GM19452 (cell line): ENCODE data around the gene ZNF865.

Source experiments
- ATAC-seq: cut with Tn5 transposase; IDR thresholded peaks from one replicate; pipeline ENCODE4 v1.9.1; 2021; ENCODE audit not compliant: unreplicated experiment

ZNF865 gene

DNA sequence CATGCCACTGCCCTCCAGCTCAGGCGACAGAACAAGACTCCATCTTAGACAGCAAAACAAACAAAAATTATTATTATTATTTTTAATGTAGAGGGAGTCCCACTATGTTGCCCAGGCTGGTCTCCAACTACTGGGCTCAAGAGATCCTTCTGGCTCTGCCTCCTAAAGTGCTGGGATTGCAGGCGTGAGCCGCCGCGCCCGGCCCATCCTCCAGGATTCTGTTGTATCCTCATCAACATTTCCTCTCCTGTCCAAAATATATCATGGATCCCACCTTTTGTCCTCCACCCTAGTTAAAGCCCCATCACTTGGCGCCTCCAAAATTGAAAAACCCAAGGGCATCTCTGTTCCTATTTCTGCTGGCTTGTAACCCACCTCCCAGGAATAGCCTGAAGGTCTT lies 17.7 kb downstream of the ZNF865 start:
- no peak for ATAC-seq

DNA sequence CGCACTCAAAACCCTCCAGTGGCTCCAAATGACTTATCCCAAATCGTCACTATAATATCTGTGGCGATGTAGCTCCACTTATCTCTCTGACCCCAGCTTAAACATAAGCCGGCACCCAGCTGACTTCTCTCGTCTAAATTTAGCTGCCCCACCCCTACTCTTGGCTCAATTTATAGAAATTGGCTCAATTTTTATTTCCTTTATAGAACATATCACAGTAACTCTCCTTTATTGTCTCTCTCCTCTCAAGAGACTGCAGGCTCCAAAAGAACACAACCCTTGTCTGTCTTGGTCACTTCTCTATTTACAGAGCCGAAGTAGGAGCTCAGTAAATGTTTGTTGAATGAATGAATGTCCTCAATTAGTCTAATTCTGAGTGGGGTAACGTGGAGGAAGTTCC lies 18.1 kb downstream of the ZNF865 start:
- no peak for ATAC-seq

DNA sequence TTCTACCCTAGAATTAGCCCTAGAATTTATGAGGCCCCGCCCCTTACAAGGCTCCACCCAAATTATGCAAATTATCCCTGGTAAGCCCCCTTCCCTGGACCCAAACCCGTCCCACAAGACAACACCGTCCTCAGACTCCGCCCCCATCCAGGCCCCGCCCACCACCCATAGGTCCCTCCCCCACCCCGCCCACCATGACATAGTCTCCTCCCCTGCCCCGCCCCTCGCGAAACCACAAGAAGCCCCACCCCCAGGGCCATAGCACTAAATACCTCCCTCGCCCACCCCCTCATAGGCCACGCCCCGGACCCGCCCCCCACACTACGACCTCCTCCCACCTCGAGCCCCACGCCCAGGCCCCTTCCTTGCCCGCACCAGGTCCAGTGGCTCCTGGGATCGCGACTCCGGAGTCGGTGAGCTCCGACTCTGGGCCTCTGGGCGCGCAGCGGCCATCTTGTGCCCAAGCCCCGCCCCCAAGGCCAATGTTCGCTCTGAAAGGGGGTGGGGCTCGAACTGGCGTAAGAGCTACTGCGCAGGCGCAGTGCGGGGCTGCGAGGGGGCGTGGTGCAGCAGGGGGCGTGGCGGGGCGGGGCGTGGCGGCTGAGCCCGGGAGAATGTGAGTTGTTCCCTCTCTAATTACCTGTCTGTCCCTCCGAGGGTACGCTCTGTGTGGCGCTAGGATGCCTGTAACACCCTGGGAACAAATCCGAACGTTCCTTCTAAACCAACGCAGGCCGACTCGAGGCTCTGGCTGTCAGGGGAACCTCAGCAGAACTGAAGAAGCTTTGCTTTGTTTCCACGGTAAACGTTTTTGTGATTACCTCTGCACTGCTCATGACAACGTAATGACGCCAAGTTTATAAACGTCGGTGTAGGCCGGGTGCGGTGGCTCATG lies 18.9 kb downstream of the ZNF865 start, which contains the start of gene ZNF784:
Gene ZNF784, minus strand, starts transcription at position 458 of the 895 bp plus-strand sequence. Its CDS starts 5 bp downstream, at position 453.
- ATAC-seq: no peak

DNA sequence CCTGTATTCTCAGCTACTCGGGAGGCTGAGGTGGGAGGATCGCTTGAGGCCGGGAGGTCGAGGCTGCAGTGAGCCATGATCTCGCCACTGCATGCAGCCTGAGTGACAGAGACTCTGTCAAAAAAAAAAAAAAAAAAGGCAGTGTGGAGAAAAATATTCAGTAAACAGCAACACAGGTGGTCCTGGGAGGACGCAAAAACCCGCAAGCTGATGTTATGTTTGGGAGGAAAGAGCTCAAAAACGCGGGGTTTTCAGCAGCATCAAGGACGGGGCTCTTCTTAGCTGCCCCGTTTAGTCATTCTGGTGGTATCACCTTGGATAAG lies 19.5 kb downstream of the ZNF865 start:
- no peak for ATAC-seq

DNA sequence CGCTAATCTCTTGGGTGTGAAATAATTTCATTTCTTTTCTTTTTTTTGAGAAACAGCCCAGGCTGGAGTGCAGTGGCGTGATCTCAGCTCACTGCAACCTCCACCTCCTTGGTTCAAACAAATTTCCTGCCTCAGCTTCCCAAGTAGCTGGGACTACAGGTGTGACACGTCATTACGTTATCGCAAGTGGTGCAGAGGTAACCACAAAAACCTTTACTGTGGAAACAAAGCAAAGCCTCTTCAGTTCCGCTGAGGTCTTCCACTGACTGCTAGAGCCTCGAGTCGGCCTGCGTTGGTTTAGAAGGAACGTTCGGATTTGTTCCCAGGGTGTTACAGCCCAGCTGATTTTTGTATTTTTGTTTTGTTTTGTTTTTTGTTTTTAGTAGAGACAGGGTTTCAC lies 20.9 kb downstream of the ZNF865 start:
- ATAC-seq: no peak

DNA sequence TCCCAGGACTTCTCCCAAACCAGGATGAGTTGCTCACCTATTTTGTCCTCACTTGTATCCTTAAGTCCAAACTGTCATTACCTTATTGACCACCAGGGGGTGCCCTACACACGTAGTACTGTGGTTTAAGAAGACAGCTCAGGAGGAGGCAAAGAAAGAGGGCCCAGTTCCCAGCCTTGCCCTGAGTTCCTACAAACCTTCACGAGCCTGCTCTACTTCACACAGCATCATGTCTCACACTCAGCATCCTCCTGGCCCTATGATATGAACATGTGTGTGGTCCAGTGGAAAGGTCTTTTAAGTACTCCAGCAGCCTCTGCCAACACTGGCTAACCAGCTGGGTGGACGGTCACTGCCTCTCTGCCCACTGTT lies 27.0 kb downstream of the ZNF865 start:
- ATAC-seq: no peak

DNA sequence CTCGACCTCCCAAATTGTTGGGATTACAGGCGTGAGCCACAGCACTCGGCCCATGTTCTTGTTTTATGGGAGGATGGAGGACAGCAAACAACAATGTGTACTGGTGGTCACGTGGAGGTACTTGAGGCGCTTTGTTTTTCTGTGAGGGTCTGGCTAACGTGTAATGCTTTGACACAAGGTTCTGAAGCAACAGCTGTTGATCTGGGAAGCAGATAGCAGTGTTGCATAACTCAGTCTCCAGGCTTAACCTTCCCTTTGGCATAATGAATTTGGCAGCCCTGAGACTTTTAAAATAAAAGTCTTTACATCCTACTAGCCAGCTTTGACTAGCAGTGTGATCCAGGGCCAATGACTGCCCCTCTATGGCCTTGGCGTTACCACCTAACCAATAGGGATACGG lies 28.4 kb downstream of the ZNF865 start:
- no peak for ATAC-seq

DNA sequence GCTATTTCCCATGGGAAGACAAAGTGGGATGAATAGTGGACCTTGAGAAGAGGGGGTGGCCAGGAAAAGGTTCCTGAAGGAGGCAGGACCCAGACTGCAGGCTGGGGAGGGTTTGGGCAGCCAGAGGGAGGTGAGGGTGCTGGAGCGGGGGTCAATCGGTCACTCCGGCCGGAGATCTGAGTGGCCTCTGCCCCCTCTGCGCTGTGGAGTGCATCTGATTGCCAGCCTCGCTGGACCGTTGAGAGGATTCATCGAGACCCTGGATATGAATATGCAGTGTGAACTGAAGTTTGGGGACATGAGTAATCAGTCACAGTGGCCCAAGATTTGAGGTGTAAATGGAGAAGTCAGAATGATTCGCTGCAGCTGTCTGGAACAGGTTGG lies 29.9 kb downstream of the ZNF865 start:
- no peak for ATAC-seq

DNA sequence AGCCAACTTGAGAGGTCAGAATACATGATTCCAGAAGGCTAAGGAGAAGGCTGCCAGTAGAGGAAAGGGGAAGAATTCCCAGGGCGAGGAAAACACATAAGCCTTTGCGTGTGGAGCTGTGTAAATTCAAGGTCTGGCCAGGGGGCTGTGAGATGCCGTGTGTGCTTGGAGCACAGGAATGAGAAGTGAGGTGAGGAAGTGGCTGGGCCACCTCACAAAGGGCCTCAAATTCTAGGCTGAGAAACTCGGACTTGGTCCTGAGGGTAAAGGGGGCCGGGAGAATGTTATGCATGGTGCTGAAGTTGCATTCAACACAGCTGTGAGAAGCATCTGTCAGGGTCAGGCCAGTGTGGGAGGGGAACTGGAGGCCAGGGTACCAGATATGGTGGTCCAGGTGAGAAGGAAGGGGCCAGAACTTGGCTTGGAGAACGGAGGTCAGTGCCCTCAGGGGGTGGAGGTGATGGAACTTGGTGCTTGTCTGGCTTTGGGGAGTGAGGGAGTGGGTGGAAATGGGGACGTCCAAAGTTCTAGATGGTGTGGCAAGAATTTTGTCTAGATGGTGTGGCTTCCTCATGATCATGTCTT lies 30.5 kb downstream of the ZNF865 start:
- ATAC-seq: no peak

DNA sequence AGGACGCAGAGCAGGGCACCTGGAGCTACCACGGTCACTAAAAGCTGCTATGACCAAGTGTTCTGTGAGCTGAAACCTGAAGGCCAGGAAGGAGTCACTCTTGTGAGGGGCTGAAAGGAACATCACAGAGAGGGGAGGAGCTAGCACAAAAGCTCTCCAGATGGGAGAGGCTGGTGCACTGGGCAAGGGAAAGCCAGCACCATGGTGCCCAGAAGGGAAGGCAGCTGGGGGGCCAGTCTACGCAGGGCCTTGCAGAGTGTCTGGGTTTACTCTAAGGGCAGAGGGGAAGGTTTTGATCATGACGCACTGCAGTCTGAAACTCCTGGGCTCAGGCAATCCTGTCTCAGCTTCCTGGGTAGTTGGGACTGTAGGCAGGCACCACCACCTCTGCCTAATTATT lies 31.3 kb downstream of the ZNF865 start:
- ATAC-seq: no peak

DNA sequence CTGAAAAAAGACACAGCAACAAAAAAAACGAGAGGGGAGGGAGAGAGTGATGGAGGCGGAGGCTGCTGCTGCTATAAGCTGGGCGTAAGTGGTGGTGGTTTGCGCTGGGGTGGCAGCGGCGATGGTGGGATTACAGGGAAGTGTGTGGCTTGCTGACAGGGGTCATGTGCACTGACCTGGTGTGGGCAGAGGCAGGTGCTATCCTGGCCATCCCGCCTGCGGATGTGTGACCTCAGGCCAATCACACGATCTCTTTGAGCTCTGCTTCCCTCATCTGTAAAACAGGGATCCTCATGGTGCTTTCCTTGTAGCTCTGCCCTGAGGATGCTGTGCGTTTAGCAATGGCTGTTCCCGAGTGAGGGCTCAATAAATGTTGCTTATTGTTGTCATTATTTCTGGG lies 32.1 kb downstream of the ZNF865 start:
- ATAC-seq: no peak

DNA sequence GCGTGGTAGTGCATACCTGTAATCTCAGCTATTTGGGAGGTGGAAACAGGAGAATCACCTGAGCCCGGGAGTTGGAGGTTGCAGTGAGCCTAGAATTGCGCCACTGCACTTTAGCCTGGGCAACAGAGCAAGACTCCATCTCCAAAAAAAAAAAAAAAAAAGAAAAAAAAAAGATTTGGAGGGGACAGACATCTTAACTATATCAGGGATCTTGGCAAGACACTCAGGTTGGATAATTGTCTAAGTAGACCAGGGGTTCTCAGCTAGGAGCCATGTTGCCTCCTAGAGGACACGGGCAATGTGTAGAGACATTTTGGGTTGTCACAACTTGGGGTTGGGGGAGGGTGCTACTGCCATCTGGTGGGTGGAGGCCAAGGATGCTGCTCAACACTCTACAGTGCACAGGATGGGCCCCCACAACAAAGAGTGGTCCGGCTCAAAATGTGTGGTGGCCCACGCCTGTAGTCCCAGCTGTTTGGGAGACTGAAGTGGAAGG lies 33.5 kb downstream of the ZNF865 start:
- ATAC-seq: no peak

DNA sequence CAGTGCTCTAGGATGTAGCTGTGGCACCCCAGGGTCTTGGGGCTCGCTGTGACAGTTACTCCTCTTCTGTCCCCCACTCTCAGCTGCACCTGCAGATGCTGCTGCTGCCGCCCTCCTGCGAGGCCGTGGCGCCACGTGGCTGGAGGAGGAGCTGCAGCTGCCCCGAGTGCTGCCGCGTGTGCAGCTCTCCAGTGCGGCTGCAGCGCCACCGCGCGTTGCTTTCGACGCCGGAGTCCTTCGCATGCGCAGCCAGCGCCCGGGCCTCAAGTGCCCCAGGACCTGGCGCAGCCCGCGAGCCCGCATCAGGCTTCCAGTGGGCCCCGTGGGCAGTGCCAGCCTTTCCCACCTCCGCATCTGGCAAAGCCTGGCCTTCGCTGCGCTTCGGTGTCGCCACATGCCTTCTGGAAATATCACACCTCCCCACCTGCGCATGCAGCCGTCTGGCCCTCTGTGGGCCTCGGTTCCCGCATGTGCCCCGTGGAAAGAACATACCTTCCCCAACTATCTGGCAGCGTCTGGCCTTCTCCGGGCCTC lies 34.7 kb downstream of the ZNF865 start:
- ATAC-seq: no peak

DNA sequence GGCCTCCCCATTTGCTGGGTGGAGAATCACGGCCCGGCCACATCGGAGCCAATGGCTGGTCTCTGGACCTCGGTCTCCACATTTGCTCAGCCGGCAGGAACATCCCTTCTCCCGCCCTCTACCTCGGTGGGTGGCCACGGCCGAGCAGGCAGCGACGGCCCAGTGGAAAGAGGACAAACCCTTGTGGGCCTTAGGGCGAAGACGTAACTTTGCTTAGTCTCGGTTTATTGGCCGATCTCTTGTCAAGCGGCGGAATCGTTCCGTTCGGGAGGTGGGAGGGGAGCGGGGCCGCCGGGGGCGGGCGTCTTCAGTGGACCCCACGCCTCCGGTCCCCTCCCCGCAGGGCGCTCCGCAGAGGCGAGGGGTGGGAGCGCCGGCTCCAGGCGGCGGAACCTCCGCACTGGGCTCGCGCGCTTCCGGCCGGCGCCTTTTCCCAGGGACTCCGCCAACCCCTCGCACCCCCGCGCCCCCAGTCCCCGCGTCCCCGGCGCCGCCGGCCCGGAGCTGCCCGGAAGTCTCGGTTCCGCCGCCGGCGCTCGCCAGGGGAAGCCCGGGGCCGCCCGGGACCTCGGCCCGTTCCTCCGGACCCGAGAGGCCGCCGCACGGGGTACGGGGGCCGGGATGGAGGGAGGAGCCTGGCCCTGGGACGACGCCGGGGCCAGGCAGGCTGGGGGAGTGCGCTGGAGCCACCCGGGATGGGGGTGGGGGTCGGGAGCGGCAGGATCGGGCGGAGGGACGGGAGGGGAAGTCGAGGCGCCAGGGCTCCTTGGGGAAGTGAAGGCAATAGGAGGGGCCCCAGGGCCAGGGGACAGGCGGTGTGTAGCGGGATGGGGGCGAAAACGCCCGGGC lies 35.4 kb downstream of the ZNF865 start, which contains the start of gene ZNF580:
Gene ZNF580, plus strand, starts transcription at position 426 of the 849 bp plus-strand sequence. CDS start 1,507 bp downstream, outside the sequence.
- no peak for ATAC-seq

DNA sequence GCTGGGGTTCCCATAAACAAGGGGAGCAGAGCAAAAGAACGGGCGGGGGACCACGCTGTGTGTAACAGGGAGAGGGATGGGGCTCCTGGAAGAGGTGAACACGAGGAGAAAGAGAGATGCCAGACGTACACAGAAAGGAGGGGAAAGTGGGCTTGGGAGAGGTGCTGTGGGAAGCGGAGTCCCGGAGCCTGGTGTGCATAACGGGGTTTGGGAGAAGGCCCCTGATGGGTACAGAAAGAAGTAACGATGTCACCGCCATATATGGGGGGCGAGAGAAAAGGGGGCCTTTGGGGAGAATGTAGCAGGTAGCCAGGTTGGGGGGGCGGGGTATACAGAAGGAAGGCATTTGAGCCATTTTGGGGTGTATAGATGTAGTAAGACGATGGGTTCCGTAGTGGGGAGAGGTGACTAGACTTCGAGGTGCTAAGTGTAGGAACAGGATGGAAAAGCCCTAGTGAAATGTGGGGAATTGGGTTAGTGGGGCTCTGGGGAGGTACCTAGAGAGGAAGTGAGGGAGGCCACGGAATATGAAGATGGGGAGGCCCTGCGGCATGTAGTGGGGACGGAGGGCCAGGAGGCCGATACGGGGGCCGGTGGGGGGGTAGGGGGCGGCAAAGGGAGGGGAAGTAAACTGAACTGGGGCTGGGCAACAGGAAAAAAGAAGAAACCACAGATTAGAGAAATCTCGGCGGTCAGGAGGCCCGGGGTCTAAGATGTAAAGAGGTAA lies 36.1 kb downstream of the ZNF865 start:
- ATAC-seq: no peak

DNA sequence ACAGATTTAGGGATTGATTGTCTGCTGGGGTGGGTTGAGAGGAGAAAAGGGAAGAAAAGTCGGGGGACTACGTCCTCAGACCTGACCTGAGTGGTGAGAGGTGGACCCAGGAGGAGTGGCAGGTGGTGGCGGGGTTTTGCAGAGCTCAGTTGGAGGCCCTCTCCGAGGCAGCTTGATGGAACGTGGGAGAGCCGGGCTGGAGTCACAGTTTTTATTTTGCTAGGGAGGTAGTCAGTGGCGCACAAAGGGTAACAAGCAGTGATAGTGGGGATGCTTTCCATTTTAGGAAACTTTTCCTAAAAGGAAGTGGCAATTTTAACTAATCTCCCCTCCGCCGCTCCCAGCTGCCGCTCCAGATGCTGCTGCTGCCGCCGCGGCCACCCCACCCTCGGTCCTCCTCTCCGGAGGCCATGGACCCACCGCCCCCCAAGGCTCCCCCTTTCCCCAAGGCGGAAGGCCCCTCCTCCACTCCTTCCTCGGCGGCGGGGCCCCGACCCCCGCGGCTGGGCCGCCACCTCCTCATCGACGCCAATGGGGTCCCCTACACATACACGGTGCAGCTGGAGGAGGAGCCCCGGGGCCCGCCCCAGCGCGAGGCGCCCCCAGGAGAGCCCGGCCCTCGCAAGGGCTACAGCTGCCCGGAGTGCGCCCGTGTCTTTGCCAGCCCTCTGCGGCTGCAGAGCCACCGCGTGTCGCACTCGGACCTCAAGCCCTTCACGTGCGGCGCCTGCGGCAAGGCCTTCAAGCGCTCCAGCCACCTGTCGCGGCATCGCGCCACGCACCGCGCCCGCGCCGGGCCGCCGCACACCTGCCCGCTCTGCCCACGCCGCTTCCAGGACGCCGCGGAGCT lies 36.9 kb downstream of the ZNF865 start:
- no peak for ATAC-seq

DNA sequence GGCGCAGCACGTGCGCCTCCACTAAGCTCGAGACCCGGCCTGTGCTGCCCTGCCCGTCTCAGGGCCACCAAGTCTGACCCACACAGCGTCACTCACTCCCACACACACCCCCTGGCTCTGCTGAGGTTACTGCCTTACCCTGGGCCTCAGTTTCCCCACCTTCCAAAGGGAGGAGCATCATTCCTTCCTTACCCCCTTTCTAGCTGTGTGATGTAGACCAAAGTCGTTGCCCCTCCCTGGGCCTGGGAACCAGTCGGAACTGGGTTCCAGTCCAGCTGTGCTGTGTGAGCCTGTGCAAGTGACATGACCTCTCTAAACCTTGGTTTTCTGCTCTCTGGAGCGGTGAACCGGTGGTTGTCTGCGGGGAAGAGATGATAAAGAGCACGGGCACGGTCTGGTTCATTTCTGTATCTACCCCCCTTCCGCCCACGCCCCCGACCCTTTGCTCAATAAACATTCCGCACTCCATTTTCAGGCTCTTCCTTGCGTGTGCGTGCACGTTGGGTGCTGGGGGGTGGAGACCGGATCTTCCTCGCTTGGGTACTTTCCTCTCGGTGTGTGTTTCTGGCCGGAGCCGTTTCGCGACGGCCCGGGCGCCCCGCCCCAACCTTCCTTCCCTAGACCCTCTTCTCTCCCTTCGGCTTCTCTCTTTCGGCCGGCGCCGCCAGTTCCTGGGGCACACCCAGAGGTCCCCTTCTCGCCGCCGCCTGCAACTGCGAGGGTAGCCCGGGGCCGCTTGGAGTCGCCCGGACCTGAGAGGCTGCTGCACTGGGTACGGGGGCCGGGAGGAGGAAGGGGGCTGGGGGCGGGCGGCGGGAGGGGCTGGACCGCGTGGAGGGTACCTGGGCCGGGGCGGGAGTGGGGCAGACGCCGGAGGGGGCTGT lies 37.8 kb downstream of the ZNF865 start, which contains the start of gene ZNF581:
Gene ZNF581, plus strand, starts transcription at position 647 of the 884 bp plus-strand sequence. CDS start 923 bp downstream, outside the sequence.
- ATAC-seq: no peak

DNA sequence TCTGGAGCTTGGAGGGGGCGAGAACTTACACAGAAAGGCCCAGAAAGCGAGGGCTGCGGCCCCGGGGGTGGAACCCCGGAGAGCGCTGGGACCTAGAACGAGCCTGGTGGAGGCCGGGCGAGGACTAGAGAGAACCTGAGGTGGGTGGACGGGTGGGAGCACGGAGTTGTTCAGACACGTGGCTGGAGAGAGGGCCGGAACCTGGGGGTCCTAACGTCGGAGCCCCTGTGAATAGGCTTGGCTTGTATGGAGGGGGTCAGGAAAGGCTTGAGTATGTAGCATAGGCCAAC lies 38.4 kb downstream of the ZNF865 start:
- no peak for ATAC-seq
